ENCODE data around the gene DPP8.
"Not testable (repeated sequence)": the region's sequence is repeated elsewhere in the genome, so short reads cannot be mapped to it uniquely, and the experiment has no call there.

The DPP8 gene

DNA sequence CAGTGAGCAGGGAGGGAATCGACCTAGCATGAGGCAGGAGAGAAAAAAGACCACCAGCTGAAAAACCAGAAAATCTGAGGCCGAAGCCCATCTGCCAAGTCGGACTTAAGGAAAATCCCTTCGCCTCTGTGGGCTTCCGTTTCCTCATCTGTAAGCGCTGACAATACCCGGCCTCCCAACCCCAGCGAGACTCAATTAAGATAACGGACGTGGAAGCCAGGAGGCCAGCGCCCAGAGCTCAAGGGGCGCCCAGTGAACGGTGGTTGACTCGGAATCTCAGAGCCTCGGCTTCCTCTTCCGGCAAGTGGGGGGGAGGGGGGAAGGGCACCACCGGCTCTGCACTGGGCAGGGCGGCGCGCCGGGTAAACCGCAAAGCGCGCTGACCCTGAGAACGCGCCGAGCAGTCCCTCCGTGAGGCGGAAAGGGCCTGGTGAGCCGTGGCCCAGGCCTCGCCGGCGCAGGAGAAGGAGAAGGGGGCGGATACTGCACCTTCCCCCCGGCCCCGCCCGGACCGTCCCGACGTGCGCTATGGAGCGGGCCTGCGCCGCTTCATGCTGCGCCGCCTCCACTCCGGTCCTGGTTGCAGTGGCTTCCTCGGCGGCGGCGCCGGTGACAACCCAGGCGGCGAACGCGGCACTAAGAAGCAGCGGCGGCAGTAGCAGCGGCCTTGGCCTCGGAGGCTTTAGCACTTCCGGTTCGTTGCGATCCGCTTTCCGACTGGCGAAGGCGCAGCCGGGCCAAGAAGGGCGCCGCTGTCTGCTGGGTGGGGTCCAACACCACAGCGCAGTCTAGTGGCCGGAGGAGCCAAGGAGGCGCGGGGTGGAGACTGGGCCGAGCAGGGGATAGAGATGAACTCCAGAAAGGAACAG is at the start of gene DPP8:
TSS of gene DPP8 (minus strand) at position 693 of the 869 bp plus-strand sequence. CDS start 5,136 bp downstream, outside the sequence.
- peak; percentile 95 for DNase-seq

DNA sequence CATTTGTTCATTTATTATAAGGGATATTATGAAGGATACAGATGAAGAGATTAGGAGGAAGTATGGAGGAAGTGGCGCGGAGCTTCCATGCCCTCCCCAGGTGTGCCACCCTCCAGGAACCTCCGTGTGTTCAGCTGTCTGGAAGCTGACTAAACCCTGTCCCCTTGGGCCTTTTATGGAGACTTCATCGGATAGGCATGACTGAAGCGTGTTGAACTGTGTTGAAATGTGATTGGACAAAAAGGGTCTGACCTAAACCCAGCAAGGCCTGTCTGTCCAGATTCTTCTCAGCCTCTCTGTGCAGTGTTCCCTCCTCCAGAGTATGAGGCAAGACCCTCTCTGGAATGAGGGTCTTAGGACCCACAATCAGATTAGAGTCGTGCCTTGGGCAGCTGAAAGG is 44.4 kb upstream of the DPP8 start:
- no peak for DNase-seq

DNA sequence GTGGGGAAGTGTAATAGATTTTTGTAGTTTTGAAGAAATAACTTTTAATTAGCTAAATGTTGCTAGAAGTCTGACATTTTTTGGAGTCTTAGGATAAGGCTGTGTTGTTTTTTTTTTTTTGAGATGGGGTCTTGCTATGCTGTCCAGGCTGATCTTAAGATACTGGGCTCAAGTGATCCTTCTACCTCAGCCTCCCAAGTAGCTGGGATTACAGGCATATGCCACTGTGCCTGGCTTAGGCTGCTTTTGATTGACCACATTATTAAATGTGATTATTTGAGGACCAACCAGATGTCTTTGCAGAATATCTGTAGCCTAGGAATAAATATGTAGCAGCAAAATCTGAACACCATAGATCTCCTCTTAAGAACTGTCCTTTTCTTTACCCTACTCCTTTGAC is 42.5 kb upstream of the DPP8 start:
- no peak for DNase-seq

DNA sequence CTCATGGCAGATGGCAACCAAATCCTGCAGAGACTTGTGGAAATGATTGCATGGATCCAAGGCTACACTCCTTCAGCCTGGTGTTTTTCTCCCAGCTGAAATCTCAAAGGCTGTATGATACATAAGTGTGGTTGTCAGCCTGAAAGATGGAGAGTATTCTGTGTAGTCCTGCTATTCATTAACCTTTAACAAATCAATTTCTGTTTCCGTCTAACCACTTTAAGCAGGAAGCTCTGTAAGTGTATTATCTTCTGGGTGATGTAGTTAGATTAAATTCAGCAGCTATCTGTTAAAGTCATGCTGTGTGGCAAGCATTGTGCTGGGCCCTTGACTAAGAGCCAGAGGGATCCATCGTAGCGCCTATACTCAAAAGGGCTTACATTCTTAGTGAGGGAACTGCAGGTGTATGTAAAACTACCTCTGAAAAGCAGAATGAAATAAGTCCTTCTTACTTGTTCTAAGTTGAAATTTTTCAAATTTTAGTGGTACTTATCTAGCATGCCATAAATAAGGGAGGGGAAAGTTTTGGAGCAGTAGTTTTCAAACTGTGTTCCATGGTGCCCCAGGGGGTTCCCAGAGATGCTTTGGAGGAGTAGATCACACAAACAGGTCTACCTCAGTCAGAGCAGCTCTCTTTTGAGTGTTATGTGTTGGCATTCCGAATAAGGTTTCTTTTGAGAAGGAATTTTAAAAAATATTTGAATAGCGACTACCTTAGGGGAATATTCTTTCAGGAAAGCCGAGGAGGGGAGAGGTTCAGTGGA is 41.7 kb upstream of the DPP8 start:
- DNase-seq: no peak

DNA sequence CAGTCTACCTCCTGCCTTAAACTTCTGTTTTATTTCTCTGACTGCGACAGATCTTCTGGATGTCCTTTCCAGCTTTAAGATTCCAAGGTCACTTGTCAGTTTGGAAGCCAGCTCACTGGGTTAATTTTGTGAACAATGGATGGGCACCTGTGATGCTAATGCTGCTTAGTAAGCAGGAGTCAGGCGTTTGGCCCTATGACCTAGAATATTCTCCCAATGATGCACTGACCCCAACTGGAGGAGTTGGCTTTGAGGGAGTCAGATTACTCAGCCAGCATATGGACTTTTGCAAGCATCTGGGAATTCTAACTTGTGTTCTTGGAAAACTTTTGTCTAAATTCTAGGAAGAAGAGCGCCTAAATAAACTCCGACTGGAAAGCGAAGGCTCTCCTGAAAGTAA is 40.8 kb upstream of the DPP8 start:
- no peak for DNase-seq

DNA sequence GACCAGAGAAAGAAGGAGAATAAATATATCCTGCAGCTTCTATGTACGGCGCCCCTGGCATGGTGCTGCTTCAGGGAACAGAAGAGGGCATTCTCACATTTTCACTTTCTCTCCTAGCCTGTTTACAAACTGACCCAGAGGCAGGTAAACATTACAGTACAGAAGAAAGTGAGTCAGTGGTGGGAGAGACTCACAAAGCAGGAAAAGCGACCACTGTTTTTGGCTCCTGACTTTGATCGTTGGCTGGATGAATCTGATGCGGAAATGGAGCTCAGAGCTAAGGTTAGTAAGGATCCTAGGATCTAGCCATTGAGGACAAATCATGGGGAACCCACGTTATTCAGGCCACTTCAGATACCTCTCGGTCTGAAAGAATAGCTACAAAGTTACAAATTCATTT is 39.1 kb upstream of the DPP8 start:
- DNase-seq: no peak

DNA sequence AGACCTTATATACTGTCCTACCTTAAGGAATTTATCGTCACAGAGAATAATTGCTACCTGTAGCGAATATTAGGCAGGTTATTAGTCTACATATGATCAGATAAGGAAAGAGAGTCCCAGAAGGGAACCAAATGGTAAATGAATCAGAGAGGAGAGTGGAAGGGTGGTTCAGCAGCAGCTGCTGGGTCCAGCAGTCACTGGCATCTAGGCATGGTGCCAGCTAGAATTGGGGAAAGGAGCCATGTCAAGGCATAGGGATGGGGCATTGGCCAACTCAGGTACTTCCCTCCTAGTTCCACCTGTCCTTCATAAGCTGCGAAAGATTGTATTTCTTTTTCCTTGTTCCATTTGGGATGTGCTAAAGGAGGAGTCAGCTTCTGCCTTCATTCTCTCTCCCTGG is 36.2 kb upstream of the DPP8 start:
- DNase-seq: no peak

DNA sequence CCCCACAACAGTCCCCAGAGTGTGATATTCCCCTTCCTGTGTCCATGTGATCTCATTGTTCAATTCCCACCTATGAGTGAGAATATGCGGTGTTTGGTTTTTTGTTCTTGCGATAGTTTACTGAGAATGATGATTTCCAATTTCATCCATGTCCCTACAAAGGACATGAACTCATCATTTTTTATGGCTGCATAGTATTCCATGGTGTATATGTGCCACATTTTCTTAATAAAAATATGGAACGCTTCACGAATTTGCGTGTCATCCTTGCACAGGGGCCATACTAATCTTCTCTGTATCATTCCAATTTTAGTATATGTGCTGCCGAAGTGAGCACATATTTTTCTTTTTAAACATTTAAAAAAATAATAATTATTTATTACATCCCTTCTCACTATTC is 35.4 kb upstream of the DPP8 start:
- DNase-seq: not testable (repeated sequence)

DNA sequence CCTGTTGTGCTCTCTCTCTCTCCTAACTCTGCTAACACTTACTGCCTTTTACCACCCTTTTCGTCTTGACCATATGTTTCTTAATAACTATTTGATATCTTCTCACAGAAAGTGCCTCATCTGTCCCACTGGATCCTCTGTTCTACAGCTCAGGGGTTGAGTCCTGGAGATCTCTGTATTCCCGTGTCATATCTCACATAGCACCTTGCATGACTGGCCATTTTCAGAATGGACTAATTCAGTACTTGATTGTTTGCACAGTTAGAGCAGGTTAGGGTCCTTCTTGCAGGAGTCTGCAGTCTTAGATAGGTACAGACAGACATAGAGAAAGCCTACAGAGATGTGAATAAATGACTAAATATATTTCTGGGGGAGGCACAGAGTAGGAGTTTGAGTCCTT is 33.7 kb upstream of the DPP8 start:
- DNase-seq: peak; percentile 87

DNA sequence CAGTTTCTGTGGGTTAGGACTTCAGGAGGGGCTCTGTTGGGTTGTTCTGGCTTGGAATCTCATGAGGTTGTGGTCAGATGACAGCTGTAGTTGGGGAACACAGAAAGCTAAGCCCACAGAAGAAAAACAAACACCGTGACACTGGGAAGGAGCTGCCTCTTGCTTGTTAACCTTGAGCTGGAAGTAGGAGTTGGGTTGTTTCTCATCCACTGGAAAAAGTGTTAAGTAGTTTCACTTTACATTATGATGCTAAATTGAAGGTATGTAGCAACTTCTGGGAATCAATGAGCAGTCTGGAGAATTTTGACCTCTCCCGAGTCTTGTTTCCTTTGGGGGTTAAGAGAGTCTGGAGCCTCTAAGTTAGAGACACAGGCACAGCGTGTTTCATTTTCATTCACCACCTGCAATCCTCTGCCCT is 33.2 kb upstream of the DPP8 start:
- DNase-seq: peak; percentile 26

DNA sequence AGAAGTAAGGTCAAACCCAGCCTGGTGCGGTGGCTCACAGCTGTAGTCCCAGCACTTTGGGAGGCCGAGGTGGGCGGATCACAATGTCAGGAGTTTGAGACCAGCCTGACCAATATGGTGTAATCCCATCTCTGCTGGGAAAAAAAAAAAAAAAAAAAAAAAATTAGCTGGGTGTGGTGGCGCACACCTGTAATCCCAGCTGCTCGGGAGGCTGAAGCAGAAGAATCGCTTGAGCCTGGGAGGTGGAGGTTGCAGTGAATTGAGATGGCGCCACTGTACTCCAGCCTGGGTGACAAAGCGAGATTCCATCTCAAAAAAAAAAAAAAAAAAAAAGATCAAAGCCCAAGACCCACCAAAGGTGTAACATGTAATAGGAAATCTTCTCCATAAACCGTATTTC is 31.8 kb upstream of the DPP8 start:
- not testable (repeated sequence) for DNase-seq

DNA sequence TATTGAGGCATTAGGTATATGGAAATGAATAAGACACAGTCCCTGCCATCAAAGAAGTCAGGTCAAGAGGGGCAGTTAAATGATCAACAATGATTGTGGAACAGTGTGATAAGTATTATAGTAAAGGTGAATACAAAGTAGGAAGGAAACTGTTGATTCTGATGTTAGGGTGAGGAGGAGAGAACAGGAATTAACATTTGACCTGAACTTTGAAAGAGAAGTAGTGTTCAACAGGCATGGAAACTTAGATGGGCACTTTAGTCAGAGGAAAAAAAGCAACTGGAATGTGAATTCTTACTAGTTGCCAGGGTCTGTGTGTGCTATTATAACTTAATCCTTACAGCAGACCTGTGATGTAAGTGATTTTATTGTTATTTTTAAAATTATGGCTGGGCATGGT is 30.4 kb upstream of the DPP8 start:
- DNase-seq: no peak

DNA sequence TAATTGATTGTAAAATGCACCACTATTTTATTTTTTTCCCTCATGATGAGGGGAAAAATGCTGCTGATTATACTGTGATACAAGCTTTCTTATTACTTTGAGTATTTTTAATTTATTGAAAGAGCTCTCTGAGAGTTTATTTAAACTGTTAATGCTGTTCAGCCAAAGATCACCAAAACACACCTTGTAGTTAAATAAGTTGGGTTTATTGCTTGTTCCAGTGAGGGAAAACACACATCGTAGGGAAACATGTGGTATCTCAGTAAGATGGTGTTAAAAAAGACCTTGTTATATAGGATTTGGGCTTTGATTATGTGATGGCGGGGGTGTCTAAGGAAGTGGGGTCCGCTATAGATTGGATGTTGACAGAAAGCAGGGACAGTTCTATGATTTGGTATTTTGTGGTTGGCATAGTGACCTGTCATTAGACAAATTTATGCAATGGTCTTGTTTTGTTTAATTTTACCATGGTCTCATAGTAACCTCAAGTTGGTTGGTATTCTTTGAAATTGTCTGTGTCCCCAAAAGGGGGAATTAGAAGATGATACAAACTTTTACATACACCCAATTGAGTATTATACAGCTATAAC is 23.8 kb upstream of the DPP8 start:
- no peak for DNase-seq

DNA sequence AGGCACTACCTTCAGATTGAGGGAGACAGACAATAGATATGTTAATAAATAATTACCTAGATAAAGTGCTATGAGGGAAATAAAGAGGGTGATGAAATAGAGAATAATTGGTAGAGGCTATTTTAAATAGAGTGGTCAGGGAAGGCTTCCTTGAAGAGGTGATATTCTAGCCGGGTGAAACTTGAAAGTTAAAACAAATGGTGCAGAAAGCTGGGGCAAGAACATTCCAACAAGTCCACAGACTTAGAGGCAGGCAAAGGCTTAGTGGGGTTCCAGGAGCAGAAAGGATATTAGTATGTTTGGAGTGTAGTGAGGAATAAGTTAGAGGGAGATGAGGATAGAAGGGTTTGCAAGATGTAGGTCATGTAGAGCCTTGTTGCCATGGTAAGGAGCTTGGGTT is 22.8 kb upstream of the DPP8 start:
- DNase-seq: no peak

DNA sequence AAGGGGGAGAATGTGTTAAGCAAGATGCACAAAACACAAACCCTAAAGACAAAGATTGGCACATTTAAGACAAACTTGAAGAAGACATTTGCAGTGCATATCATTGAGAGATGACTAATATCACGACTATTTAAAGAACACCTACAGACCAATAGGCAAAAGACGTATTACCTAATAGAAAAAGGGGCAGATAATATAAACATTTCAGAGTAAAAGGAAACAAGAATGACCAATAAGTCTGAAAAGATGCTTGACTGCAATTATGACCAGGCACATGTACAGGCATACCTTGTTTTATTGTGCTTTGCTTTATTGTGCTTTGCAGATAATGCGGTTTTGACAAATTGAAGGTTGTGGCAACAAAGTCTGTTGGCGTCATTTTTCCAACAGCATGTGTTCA is 17.7 kb upstream of the DPP8 start:
- DNase-seq: no peak

DNA sequence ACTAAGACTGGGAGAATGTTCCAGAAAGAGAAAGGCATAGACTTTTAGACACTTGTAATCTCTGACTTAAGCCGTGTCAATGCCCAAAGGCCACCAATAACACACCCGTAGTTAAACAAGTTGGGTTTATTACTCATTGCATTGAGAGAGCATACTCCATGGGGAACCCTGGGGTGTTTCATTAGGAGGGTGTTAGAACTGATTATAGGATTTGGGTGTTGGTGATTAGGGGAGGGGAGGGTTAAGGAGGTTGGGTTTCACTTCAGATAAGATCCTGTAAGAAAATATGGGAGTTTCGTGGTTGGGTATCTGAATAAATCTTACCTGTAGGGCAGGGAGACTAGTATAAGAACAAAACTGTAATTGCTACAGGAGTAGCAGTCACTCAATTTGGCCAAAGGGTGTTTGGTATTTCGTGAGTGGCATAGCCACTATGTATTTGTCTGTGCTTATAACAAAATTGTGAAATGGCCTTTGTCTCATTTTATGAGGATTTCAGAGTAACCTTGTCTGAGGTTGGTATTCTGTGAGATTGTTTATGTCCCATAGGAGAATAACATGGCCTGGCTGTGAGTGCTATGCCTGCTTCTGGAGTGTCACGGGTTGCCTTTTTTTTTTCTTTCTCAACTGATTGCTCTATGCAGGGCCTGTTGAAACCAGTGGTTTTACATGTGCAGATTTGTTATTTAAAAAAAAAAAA is 15.7 kb upstream of the DPP8 start:
- DNase-seq: peak; percentile 48

DNA sequence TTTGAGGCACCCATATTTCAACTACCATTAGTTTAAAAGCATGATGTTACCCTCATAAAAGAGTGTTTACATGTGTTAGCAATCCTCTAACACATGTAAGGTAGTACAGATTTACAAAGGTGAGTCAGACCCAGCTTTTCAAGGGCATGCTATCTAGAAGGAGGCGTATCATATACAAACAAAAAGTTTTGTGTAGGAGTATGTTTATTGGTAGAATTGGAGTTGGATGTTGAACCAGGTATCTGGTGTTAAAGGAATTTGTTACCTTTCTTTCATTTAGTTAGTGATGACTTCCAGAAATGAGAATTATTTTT is 15.2 kb upstream of the DPP8 start:
- no peak for DNase-seq

DNA sequence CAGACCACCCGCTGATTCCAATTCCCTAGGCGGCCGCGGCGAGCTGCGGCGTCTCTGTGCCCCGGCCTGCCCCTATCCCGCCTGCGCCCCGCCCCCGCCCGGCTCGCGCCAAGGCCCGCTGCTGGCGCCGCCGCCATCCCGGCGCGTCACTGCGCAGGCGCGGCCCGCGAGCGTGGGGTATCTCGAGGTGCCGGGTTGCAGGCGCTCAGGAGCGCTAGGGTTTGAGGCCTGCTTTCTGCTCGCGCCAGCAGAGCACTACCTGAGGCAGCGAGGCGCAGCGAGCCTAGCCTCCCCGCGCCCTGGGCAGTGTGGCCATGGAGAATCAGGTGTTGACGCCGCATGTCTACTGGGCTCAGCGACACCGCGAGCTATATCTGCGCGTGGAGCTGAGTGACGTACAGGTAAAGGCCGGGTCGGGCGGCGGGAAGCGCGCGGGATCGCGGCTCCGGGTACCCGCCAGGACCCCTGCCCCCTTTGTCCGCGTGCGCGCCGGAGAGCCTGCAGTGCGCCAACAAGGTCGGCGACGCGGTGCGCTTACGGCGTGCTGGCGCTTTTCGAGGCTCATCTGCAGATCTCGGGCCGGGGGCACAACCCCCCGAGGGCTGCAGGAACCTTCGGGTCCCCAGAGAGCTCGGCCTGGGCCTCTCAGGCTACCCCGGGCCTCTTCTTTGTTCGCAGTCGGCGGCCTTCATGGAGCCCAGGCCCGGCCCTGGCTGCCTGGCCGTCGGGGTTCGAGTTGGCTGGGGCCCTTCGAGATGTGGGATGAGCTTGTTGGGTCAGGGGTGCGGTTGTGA is 13.0 kb upstream of the DPP8 start, which contains the start of gene HACD3:
TSS of gene HACD3 (plus strand) at position 146 of the 794 bp plus-strand sequence. CDS start at position 315, 169 bp downstream.
- DNase-seq: peak; percentile 88

DNA sequence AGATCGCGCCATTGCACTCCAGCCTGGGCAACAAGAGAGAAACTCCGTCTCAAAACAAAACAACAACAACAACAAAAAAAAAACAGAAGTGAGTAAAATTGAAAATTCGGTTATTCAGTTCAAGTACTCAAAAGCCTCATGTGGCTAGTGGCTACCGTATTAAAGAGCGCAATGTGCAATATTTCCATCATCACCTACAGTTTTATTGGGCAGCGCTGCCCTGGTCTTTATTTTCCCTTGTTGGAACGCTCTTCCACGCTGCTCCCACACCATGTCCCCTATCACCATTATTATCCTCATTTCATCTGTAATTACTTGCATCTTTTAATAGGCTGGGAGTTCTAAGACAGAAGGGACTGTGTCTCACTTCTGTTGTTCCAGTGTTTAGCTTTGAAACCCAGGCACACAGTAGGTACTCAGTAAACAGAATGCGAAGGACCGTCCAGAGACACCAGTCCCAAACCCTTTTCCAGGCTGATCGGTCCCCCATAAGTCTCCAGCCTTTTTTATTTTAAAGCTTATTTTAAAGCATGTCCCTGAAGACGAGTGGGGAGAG is 12.4 kb upstream of the DPP8 start:
- no peak for DNase-seq

DNA sequence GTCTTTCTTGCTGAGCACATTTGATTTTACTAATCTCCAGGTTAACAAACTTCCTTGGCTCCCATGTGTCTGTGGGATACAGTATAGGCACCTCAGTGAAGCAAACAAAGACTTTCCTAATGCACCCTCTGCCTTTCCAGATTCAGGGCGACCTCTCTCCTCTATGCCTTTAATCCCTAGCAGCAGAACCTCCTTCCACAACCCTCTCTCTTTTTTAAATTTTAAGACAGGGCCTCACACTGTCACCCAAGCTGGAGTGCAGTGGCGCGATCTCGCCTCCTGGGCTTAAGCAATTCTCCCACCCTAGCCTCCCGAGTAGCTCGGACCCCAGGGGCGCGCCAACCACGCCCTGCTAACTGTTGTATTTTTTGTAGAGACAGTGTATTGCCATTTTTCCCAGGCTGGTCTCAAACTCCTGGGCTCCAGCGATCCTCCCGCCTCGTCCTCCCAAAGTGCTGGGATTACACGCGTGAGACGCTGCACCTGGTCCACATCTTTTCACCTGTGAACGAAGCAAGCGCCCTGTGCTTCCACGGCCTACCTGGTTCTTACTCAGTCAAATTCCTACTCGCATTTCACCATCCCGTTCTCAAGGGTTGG is 11.1 kb upstream of the DPP8 start:
- no peak for DNase-seq

DNA sequence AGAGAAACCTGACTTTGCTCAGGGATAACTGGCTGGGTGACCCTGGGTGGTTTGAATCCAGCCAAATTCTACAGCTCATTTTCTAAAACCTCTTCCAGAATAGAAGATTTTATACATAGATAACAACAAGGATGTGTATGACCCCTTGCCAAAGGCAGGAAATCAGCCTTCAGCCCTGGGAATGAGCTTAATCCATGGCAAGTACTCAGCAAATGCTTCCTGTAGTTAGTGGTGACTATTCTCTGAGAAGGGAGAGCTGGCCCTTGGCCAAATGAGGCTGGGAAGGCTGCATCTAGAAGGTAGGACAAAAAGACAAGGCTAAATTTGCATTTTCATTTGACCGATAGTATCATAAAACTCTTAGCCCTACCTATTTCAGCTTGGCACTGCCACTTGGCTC is 8.1 kb upstream of the DPP8 start:
- no peak for DNase-seq

DNA sequence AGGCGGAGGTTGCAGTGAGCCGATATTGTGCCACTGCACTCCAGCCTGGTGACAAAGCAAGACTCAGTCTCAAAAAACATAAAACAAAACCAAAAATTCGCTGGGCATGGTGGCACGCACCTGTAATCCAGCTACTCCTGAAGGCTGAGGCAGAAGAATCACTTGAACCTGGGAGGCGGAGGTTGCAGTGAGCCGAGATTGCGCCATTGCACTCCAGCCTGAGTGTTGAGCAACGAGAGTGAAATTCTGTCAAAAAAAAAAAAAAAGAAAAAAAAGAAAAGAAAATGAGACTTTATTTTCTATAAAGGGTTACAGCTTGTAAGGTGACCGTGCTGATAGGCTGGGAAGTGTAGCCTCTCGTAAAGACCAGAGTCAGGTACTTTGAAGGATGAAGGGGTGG is 6.7 kb upstream of the DPP8 start:
- no peak for DNase-seq
